ENCODE measurements around the gene CCDC171.
"Not testable (repeated sequence)": the region's sequence is repeated elsewhere in the genome, so short reads cannot be mapped to it uniquely, and the experiment has no call there.

The CCDC171 gene

GRCh38 chr9:15699876-15700559 is 147.2 kb downstream of the CCDC171 start:
- not testable (repeated sequence) for DNase-seq

- DNase-seq, result no peak
Observed at GRCh38 chr9:15707000-15707399, 154.2 kb downstream of the CCDC171 start.

- DNase-seq, result no peak
Observed at GRCh38 chr9:15711531-15711930, 158.7 kb downstream of the CCDC171 start.

- no peak for DNase-seq
Observed at GRCh38 chr9:15711931-15712330, 159.1 kb downstream of the CCDC171 start.

GRCh38 chr9:15714746-15715145 is 161.9 kb downstream of the CCDC171 start:
- no peak for DNase-seq

- DNase-seq, result no peak
Observed at GRCh38 chr9:15717290-15717967, 164.6 kb downstream of the CCDC171 start.

GRCh38 chr9:15718423-15718822 is 165.6 kb downstream of the CCDC171 start:
- DNase-seq, result no peak

GRCh38 chr9:15720861-15721260 is 168.0 kb downstream of the CCDC171 start:
- DNase-seq, result no peak

- DNase-seq, result no peak
Observed at GRCh38 chr9:15722888-15723287, 170.0 kb downstream of the CCDC171 start.

GRCh38 chr9:15724016-15724415 is 171.2 kb downstream of the CCDC171 start:
- DNase-seq, result no peak

- no peak for DNase-seq
Observed at GRCh38 chr9:15724612-15725011, 171.8 kb downstream of the CCDC171 start.

GRCh38 chr9:15725953-15726352 is 173.1 kb downstream of the CCDC171 start:
- no peak for DNase-seq

- no peak for DNase-seq
Observed at GRCh38 chr9:15729507-15729906, 176.7 kb downstream of the CCDC171 start.

GRCh38 chr9:15735083-15735857 is 182.4 kb downstream of the CCDC171 start:
- no peak for DNase-seq

GRCh38 chr9:15736569-15736968 is 183.7 kb downstream of the CCDC171 start:
- no peak for DNase-seq

- DNase-seq, result no peak
Observed at GRCh38 chr9:15738011-15738410, 185.2 kb downstream of the CCDC171 start.

- no peak for DNase-seq
Observed at GRCh38 chr9:15741015-15741414, 188.2 kb downstream of the CCDC171 start.

- no peak for DNase-seq
Observed at GRCh38 chr9:15743512-15743911, 190.7 kb downstream of the CCDC171 start.

- no peak for DNase-seq
Observed at GRCh38 chr9:15744196-15744595, 191.4 kb downstream of the CCDC171 start.

GRCh38 chr9:15746905-15747304 is 194.1 kb downstream of the CCDC171 start:
- DNase-seq, result no peak

- DNase-seq, result no peak
Observed at GRCh38 chr9:15755660-15756059, 202.8 kb downstream of the CCDC171 start.

GRCh38 chr9:15761551-15761950 is 208.7 kb downstream of the CCDC171 start:
- DNase-seq, result no peak

GRCh38 chr9:15763371-15763770 is 210.5 kb downstream of the CCDC171 start:
- no peak for DNase-seq

GRCh38 chr9:15764131-15764530 is 211.3 kb downstream of the CCDC171 start:
- no peak for DNase-seq

Data from NCI-H1417 treated with DMSO at 0.1 percent for 48 hours (cell line).